HG03066 (cell line): Measurements from ENCODE around the gene MECP2.

Source experiments
- ATAC-seq: cut with Tn5 transposase; IDR thresholded peaks from one replicate; pipeline ENCODE4 v1.9.1; 2021; ENCODE audit warnings: low read depth; ENCODE audit not compliant: unreplicated experiment

MECP2 gene

DNA sequence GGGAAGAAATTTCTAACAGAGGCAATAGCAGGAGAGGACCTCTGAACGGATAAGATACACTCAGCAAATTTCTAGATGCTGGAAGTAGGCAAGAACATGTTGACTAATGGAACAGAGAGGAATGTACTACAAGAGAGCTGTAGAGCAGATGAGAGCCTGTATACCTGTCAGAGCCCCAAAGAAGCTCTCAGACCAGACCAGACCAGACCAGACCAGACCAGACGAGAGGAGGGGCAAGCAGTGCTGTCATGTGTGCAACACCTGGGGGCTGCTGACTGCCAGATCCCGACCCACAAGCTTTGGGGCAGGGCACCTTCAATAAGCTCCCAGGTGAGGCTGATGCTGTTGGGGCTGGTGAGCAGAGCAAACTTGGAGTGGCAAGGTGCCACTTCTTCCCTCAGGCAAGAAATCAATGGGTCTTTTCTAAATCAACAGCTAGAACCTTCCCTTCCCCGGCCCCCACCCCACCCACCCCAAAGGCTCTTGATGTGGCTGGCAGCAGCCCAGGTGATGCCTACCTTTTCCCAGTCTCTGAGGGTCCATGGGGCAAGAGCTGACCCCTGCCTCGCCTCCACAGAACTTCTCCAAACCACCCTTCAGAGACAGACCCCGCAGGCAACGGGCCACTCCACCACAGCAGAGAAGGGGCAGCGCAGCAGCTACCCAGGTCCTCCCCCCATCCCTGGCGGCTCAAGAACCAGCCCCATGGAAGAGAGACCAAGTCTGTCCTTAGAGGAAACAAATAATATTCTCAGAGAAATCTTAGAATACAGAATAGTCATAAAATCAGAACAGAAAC, 32.7 kb downstream of the MECP2 start:
- ATAC-seq, result no peak

DNA sequence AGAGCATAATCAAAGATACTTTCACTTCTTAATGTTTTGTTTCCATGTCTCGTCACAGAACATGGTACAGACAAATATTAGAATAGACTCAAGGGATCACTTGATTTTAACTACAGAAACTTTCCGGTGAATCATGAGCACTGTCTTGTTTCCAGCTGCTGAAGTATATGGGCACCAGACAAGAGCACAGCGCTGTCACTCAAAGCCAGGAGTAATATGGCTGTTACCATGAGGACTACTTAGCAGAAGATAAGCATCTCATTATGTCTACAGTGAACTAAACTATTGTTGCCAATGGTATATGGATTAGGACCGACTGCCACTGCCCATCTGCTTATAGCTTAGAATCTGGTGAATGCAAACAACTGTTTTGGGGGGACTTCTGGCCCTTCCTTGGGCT, 34.3 kb downstream of the MECP2 start:
- ATAC-seq, result no peak

DNA sequence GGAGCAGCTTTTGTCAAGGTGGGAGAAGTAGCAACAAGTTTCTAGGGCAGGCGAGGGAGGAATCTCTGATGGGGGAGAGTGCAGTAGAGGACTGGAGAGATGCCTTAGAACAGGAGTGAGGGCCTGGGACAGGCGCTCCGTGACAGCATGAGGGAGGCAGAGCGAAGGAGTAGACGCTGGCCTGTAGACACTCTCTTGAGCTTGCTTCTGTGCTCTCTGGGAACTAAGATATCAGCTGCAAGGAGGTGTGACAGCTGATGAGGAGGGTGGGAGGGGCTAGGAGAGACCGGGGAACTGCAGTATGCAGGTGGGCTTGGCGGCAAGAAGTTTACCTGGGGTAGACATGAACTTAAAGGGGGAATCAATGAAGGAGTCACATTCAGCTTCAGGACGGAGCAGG, 35.7 kb downstream of the MECP2 start:
- no peak for ATAC-seq

DNA sequence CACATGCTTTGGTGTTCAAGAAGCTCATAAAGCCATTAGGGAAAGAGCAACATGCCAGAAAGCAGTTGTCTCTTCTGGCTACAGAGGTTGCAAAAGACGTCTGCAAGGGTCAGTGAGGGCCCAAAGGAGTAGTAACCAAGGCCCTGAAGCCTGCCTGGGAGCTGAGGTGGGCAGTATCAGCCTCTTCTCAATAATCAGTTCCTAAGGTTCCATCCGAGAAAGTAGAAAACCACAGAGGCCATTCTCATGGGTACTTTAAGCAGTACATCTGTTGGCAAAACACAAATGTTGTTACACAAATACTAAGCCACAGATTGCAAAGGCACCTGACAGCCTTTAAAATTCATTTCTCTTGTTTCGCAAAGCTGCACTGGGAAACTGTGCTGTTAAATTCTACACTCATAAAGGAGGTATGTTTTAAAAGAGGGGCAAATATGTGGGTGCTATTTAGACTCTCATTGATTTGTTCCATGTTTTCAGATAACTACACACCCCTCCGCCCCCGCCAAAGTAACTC, 37.7 kb downstream of the MECP2 start:
- no peak for ATAC-seq

DNA sequence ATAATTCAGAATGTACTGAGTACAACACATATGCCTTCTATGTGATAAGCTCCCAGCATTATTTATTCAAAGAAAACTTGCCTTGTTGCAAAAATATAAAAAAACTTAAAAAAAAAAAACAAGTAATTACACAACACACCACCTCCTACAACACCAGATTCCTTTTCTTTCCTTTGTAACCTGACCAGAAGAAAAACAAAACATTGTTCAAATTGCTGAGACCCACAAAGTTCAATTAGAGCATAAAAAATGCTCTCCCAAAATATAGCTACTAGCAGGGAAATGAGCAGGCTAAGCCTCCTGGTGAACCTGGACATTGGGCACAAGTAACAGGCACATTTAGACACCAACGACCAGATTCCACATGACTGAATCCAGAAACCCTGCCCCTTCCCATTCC, 38.3 kb downstream of the MECP2 start:
- ATAC-seq, result no peak

DNA sequence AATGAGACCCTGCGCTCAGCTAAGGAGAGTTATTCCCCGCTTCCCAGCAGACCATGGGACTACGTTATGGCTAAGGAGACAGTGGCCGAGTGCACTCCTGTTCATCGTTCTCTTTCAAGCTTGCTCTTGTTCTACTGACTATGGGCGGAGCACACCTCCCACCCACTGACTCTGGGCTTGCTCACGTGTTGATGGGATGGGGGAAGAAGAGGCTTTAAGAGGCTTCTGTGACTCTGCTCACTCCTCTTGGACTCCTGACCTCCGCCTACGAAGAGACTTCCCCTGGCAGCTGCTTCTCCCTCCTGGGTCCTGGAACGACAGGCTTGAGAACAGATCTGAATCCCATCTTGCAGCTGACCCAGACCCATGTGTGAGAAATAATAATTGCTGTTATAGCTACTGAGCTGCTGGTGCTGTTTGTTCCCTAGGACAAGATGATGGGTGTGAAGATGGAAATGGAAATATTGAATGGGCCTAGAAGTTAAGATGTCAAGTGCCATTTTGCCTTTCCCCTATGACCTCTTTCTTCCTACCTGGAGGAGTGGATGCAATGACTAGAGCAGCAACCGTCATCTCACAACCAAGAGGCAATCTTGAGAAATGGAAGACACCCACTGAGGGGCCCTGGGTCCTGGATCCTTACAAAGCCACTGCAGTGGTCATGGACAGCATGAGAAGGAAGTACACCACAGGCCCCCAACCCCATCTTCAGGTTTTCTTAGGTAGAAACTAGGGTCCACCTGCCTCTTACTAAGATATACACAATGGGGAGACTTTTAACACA, 39.1 kb downstream of the MECP2 start:
- ATAC-seq, result no peak

DNA sequence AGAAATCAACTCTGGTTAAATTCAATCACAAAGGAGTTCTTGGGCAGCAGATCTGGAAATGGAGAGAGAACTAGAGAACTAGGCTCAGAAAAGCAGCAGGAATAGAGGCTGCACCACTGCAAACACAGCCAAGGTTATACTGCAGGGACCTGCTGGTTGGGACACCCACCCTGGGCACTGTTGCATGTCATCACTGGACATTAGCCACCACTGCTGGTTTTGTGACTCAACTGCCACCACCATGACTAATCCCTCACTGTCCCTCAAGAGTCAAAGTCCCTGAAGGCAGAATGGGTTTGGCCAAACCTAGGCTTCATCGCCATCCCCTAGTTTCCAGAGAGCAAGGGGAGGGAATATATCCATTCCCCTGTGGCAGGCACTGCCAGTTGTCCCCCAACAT, 39.7 kb downstream of the MECP2 start:
- ATAC-seq, result no peak

DNA sequence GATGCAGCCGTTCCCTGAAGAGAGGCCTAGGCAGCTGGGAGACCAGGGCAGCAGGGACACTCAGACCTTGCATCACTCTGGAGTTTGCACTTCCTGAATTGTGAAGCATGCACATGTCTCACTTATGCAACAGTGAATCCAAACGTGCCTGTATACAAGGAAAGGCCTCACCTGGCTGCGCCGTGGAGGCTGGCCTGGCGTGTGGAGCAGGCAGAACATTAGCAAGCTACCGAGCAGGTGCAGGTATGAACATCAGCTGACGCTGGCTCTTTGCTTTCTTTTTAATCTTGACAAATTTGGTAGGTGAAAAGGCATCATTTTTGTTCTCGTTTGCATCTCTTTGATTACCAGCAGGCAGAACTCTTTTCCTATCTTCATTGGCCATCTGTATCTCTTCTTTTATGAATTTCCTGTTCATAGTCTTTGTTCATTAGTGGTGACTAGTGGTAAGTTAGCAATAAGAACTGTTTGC, 40.7 kb downstream of the MECP2 start:
- ATAC-seq, result no peak

DNA sequence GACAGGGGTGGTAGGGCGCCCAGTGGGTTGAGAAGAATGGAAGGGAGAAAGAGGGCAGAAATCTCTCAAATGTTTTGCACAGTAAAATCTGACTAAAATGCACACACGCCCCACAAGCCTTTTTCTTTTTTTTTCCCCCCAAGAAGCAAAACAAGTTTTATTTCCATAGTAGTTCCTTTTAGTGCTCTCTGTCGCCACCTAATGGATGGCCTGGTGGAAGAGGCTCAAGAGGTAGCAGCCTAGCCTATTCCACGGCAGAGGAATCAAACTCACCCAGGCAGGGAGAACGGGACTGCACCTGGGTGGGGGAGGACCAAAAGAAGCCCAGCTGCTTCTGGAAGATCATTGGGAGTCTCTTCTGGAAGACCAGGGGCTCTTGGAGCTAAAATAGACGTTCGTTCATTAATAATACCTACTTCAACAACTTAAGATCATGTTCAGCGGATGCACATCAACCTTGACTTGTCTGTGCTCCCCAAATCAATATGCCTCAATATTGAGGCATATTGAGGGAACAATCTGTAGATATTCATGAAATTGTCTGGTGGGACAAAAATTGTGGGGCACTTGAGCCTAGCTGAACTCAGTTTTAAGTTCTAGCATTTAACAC, 46.2 kb downstream of the MECP2 start:
- ATAC-seq, result no peak

DNA sequence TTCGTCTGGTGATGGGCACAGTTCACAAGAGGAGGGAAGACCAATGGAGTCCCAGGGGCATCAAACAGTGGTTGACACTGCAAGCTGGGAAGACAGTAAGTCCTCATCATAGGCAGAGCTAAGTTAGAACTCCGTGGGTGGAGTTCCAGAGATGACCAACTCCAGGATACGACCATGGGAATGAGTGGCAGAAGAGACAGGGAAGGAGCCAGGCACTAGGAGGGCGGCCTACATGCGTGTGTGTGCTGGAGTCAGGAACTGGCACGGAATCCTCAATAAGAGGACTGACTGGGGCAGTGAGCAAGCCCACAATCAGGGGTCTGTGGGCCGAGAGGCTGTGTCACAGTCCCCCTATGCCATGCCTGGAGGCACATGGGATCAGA, 47.4 kb downstream of the MECP2 start:
- ATAC-seq, result no peak

DNA sequence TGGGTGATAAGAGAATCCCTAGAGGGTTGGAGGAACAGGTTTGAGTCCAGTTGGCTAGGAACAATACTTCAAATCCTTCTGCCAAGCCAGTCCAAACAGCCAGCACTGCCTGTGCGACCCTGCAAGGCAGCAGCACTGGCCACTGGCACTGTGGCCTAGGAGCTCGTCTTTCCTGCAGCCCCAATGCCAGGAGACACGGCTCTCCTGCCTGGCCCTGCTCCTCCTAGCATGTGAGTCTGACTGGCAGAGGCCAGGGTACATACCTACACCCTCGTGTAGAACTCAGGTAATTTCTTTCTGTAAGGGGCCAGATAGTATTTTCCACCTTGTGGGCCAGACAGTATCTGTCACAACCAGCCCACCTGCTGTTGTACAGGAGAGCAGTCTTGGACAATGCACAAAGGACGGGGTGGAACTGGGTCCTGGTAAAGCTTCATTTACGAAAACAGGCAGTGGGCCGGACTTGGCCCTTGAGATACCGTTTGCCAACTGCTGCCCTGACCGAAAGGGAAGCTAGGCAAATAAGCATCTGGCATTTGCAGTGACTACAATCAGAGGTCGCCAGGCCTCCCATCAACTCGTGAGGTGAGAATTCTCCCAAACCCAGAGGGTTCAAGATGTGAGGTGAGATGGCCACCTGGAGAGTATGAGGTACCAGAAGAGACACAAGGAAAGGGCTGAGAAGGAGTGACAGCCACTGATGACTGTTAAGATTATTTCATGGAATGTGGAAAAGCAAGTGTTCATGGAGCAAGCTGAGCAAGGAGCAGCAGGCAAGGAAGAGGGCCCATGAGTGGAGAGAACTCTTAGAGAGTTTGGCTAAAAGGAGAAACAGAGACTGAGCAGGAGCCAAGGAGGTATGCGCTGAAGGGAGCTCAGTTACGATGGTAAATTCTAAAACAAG, 48.1 kb downstream of the MECP2 start:
- no peak for ATAC-seq

DNA sequence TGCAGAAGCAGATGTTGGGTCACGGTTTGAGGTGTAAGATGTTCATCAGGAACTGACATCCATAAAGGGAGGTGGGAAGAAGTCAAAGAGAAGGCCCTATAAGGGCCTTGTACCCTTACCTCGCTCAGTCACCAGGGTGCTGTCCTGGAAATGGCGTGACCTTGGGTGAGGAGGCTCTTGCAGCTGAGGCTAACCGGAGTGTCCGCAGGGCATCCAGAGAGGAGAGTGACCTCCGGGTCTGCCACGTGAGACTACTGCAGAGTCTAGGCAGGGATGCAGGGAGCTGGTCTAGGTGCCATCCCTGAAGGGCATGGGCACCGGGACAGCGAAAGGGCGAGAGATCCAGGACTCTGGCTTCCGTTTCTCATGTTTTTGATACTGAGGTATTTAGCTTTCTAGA, 49.1 kb downstream of the MECP2 start:
- no peak for ATAC-seq

DNA sequence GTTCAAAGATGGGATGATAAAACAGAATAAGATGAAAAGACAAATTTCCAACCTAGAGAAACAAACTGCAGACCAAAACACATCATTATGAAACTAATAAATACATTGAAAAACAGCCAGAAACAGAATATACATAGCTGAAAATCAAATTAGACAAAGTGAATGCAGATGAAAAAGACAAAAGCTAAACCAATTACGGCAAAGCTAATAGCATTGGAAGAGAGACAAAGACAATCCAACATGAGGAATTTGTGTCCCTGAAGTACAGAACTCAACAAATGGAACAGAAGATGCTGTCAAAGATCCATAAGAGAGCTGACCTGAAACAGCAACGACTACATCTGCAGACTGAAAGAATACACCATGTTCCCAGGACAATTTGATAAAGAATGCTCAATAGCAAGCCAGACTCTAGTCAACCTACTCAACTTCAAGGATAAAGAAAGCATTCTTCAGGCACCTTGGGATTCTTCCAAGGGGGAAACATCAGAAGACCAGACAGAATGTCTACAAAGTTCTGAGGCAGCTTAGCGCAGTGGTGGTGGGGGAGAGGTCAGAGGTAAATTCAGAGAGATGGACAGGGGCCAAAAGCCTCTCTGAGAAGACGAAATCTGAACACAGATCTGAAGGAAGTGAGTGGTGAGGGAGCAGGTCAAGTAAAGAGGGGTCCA, 50.4 kb downstream of the MECP2 start:
- ATAC-seq, result no peak

DNA sequence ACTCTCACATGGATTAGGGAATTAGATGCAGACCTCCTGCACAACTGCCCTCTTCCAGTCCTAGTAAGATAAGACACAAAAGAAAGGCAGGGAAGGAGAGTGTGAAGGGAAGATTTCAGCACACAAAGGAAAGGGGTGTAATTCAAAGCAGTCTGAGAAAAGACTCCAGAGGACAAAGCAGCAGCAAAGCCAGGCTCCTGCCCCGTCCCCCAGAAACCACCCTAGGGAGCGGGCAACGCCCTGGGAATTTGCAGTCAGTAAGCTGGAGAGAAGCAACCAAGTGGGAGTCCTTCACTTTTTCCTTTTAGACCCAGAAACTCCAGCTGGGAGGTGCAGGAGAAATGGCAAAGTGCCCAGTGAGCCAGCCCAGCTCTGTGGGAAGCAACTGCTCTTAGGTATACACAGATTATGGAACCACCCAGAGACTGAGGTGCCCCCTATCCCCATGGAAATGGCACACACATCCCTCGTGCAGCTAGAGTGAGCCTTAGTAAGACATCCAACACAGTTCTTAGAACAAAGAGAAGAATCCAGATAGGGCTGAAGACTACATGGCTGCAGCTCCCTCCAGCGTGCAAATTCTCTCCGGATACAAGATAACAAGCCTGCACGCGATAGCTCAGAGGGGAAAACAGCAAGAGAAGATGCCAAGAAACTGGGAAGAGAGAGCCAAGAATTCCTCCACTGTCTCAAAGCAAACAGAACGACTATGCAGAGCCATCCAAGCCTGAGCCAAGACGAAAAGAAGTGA, 51.3 kb downstream of the MECP2 start:
- no peak for ATAC-seq

DNA sequence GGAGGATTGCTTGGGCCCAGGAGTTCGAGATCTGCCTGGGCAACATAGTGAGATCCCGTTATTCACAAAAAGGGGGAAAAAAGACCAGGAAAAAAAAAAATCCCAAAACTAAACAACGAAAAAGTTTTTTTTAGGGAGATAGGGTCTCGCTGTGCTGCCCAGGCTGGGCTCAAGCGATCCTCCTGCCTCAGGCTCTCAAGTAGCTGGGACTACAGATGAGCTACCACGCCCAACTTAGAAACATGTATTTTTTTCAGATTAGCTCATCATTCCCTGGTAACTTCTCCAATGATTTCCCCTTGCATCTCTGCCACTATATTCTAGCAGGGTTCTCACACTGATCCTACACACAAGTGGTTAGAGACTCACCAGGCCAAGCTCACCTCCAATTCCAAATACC, 53.4 kb downstream of the MECP2 start:
- ATAC-seq, result no peak

DNA sequence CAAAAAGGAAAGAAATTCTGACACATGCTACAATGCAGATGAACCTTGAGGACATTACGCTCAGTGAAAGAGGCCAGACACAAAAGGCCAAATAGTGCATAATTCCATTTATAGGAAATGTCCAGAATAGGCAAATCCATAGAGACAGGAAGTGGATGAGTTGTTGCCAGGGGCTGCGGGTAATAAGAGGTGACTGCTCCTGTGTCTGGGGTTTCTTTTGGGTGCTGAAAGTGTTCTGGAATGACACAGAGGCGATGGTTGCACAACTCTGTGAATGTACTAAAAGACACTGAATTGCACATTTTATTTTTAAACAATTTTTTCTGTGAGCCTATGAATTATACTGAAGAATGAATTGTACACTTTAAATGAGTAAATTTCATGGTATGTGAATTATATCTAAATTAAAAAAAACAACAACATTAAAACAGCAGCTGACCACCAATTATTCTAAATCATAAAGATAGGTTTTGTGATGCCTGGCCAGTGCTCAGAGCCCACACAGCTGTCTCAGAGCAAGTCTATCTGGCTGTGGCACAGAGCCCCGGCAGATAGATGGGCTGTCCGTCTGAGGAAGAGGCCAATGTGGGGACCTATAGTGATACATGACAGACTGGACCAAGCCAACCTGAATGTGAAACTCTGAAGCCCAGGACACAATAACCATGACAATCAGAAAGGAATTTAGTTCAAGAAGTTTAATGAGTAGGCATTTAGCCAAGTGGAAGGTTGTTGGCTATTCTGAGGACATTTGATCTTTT, 54.3 kb downstream of the MECP2 start:
- ATAC-seq, result no peak

DNA sequence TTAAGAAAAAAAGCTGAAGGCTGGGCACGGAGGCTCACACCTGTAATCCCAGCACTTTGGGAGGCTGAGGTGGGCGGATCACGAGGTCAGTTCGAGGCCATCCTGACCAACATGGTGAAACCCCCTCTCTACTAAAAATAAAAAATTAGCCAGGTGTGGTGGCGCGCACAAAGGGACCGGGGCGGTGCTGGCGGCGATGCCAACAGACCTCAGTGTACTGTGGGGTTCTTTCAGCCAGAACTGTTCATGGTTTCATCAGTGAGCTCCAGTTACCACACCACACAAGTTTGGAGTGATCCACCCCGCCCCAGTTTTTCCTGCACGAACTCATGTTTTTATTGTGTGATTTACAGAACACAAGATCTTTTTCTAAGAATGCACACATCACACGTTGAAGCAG, 56.7 kb downstream of the MECP2 start:
- no peak for ATAC-seq

DNA sequence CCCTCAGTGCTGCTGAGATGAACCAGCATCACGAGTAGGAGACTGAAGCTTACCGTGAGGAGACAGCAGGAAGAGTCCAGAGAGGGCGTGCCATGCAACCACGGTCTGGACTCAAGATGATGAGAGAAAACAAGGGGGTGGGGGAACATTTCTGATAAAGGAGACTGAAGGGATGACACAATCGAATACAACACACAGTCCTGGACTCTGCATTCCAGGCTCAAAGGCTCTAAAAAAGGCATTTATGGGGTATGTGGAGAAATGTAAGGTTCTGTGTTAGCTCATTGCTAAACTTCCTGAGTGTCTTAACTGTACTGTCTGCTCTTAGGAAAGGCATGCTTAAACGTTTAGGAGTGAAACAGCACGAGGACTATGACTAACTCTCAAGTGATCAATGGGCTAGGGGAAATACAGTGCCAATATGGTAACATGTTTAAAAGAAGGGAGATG, 57.2 kb downstream of the MECP2 start:
- ATAC-seq, result no peak
